GM12878 (cell line): ENCODE measurements around the gene NCBP1. TPM values are rescaled to one million over a fixed set of nuclear protein-coding genes. Genes with fewer than 3 reads are reported as not detected.

ENCODE experiments used
- EED ChIP-seq: sonication (generic); IDR thresholded peaks from 2 replicates; pipeline ENCODE4 v1.6.1; 2016; ENCODE audit warnings: antibody characterized with exemption, low read depth
- EP300 ChIP-seq, 2 experiments: fragments of 150-350 bp in 1 of 2; IDR thresholded peaks; 2 replicates each; pipeline ENCODE4 v1.6.1; 2011 to 2012; ENCODE audit warnings: low read depth in 2 of 2, low read length in 2 of 2, borderline replicate concordance in 1 of 2, improper control_type of control experiment in 1 of 2, inconsistent platforms in 1 of 2; ENCODE audit not compliant: control insufficient read depth in 1 of 2
- GATAD2B ChIP-seq: fragments of 450-650 bp; conservative IDR thresholded peaks from 2 replicates; pipeline ENCODE4 v1.6.1; 2017; ENCODE audit warnings: low read depth, mild to moderate bottlenecking, moderate library complexity
- JUND ChIP-seq: IDR thresholded peaks from 2 replicates; pipeline ENCODE4 v1.6.1; 2012; ENCODE audit warnings: low read depth, mild to moderate bottlenecking, low read length, improper control_type of control experiment, moderate library complexity
- MTA2 ChIP-seq: fragments of 450-650 bp; IDR thresholded peaks from 2 replicates; pipeline ENCODE4 v1.6.1; 2016; ENCODE audit warnings: low read depth, mild to moderate bottlenecking, moderate library complexity
- RUNX3 ChIP-seq: IDR thresholded peaks from 2 replicates; pipeline ENCODE4 v1.6.1; 2012; ENCODE audit warnings: low read length, inconsistent platforms
- SPI1 ChIP-seq: IDR thresholded peaks from 2 replicates; pipeline ENCODE4 v1.6.1; 2011; ENCODE audit warnings: low read depth, mild to moderate bottlenecking, low read length, moderate library complexity, borderline replicate concordance; ENCODE audit not compliant: insufficient read depth
- ZBTB4 ChIP-seq: fragments of 450-650 bp; formaldehyde crosslinking; IDR thresholded peaks from 2 replicates; pipeline ENCODE4 v1.4.0; 2022; ENCODE audit warnings: mild to moderate bottlenecking, moderate library complexity
- polyA plus RNA-seq, 11 experiments: library from polyadenylated mRNA; depleted of rRNA in 4 of 11; unstranded in 6 of 11; stranded (reverse) in 5 of 11; fragments of >200 nt; fragmentation: Nextera tagmentation in 4 of 11; fragmentation: Illumina TruSeq in 1 of 11; extraction: Ambion mirVana in 4 of 11; extraction: Trizol in 1 of 11; gene quantifications; 1 replicate in 1 of 11; 2 replicates in 10 of 11; pipeline versions ENCODE4 v1.2.1 to v1.2.3, GENCODE V29; 2011 to 2016; ENCODE audit warnings: inconsistent platforms in 2 of 11, missing spikeins in 2 of 11, low read depth in 1 of 11
- total RNA-seq, 4 experiments: library from RNA; depleted of rRNA in 3 of 4; stranded (reverse); fragments of >200 nt in 3 of 4; fragmentation: Illumina TruSeq in 1 of 4; extraction: Trizol in 1 of 4; gene quantifications; 2 replicates each; pipeline versions ENCODE4 v1.2.1 to v1.2.3, GENCODE V29; 2013 to 2021
- TF ChIP-seq, protein P1 (sequence below): fragments of 450-650 bp; IDR thresholded peaks from 2 replicates; pipeline ENCODE4 v1.6.1; 2016; ENCODE audit warnings: mild to moderate bottlenecking
- TF ChIP-seq, protein P2 (sequence below): fragments of 450-650 bp; IDR thresholded peaks from 2 replicates; pipeline ENCODE4 v1.6.1; 2014; ENCODE audit warnings: mild to moderate bottlenecking

NCBP1 gene
- total and polyA plus RNA-seq, 10 of the 15 experiments (the other 5 are each of a cell fraction or from before 2014, with no cell fraction given): 14.7 to 70.9 (median 36.0) TPM

DNA sequence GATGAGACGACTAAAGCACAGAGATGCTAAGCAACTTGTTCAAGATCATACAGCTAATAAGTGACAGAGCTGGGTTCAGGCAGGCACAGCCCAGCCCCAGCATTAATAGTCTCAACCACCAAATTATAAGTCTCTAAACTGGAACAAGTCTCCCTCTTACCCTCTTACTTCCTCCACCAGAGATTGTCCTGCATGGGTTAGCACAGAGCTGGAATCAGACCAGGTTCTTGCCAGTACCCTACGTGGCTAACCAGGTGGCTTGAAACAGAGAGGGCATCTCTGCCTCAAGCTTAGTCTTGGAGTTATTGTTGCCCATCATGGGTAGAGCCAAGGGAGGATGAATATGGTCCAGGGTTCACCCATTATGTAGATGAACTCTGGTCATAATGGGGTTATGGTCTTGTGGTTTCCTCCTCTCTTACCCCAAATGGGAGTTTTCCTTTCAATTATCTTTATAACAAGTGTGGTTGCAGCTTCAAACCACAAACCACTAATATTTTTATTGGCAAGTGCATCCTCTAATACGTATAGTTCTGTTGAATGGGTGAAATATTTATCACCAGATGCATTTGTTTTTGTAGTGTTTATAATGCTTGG is 71.8 kb downstream of the NCBP1 start (continued):
- TF ChIP-seq ZBTB4 (CRISPR knock-in tag) (no peak), EP300 (IDR thresholded peaks at IDR 0.05; ENCODE audit: borderline replicate concordance in 1 of 2, control insufficient read depth in 1 of 2, low read depth in 2 of 2, low read length in 2 of 2) (no peak), MTA2 (peak; percentile 84), EED (no peak), JUND (no peak), GATAD2B (no peak), SPI1 (no peak), RUNX3 (peak; percentile 48)
- TF ChIP-seq, protein P1, sequence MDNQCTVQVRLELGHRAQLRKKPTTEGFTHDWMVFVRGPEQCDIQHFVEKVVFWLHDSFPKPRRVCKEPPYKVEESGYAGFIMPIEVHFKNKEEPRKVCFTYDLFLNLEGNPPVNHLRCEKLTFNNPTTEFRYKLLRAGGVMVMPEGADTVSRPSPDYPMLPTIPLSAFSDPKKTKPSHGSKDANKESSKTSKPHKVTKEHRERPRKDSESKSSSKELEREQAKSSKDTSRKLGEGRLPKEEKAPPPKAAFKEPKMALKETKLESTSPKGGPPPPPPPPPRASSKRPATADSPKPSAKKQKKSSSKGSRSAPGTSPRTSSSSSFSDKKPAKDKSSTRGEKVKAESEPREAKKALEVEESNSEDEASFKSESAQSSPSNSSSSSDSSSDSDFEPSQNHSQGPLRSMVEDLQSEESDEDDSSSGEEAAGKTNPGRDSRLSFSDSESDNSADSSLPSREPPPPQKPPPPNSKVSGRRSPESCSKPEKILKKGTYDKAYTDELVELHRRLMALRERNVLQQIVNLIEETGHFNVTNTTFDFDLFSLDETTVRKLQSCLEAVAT: peak; percentile 41; the same call in 1 of the 2 replicates
- TF ChIP-seq, protein P2, sequence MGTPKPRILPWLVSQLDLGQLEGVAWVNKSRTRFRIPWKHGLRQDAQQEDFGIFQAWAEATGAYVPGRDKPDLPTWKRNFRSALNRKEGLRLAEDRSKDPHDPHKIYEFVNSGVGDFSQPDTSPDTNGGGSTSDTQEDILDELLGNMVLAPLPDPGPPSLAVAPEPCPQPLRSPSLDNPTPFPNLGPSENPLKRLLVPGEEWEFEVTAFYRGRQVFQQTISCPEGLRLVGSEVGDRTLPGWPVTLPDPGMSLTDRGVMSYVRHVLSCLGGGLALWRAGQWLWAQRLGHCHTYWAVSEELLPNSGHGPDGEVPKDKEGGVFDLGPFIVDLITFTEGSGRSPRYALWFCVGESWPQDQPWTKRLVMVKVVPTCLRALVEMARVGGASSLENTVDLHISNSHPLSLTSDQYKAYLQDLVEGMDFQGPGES: no peak
